HepG2 (cell line): ENCODE measurements around the gene BAHD1. TPM values are rescaled to one million over a fixed set of nuclear protein-coding genes. Genes with fewer than 3 reads are reported as not detected.
A peak's percentile ranks its signal among the peaks of the same experiment; 100 is the strongest.

ENCODE experiments used
- ATAC-seq: fragments of 200-7000 bp; cut with Tn5 transposase; 3 replicates; pipeline ENCODE4 v1.9.1; 2020; ENCODE audit warnings: mild to moderate bottlenecking, moderate library complexity
- BruUV-seq: library from RNA; stranded (reverse); fragments of 400-500 nt; replicated peaks from 2 replicates; lab custom pipeline; 2021; lab: Mats Ljungman, UMichigan
- CTCF ChIA-PET: fragments of 300-600 bp; formaldehyde crosslinking; extraction: SDS; loops from one replicate; lab custom pipeline; 2021; ENCODE audit warnings: low total read pairs, inconsistent platforms, low intra/inter-chr PET ratio; lab: Yijun Ruan, JAX
- POLR2A ChIA-PET: fragments of 350-600 bp; sonication (Branson Sonifier 250); formaldehyde crosslinking; loops from one replicate; lab custom pipeline; 2020; ENCODE audit warnings: antibody characterized with exemption, inconsistent platforms; lab: Yijun Ruan, JAX
- DNase-seq: peaks from one replicate; pipeline ENCODE4 v3.0.0-alpha.2; 2015; ENCODE audit warnings: low spot score
- FAIRE-seq: peaks from 3 replicates; lab custom pipeline; 2011; peaks lifted over from hg19 to GRCh38; lab: Jason Lieb, UNC
- H2AFZ ChIP-seq: one replicate; pipeline ENCODE4 v1.6.1; 2011; ENCODE audit warnings: low read length, inconsistent platforms
- H3K27ac ChIP-seq: fragments of 300-600 bp; 3 replicates; pipeline ENCODE4 v1.8.0; 2011; ENCODE audit warnings: mixed run types, mild to moderate bottlenecking, mixed read lengths, low read length, inconsistent platforms; ENCODE audit not compliant: insufficient read depth; ENCODE audit errors: extremely low read length
- H3K27me3 ChIP-seq, 2 experiments: fragments of 200-600 bp in 1 of 2; 2 replicates in 1 of 2; 3 replicates in 1 of 2; pipeline versions ENCODE4 v1.6.0 to v1.8.0; 2011; ENCODE audit warnings: low read length in 2 of 2, mild to moderate bottlenecking in 2 of 2, moderate library complexity in 2 of 2, inconsistent platforms in 1 of 2; ENCODE audit not compliant: insufficient read depth in 2 of 2, control insufficient read depth in 1 of 2
- H3K36me3 ChIP-seq, 2 experiments: fragments of 200-600 bp in 1 of 2; replicated peaks in 1 of 2; 2 replicates in 1 of 2; 3 replicates in 1 of 2; pipeline versions ENCODE4 v1.5.1 to v1.8.0; 2011; ENCODE audit warnings: low read length in 2 of 2, inconsistent platforms in 1 of 2; ENCODE audit not compliant: insufficient read depth in 2 of 2, control insufficient read depth in 1 of 2
- H3K4me1 ChIP-seq: 2 replicates; pipeline ENCODE4 v1.5.1; 2012; ENCODE audit warnings: low read length, inconsistent platforms; ENCODE audit not compliant: insufficient read depth
- H3K4me2 ChIP-seq: 2 replicates; pipeline ENCODE4 v1.6.0; 2011; ENCODE audit warnings: low read depth, low read length, inconsistent platforms
- H3K4me3 ChIP-seq, 3 experiments: fragments of 200-600 bp in 1 of 3; sonication (generic), shearing (Covaris generic) in 1 of 3; replicated peaks in 1 of 3; 2 replicates each; pipeline ENCODE4 v1.5.1; 2011 to 2016; ENCODE audit warnings: low read length in 3 of 3, inconsistent platforms in 2 of 3, low read depth in 2 of 3, mild to moderate bottlenecking in 2 of 3, control low read depth in 1 of 3, mixed read lengths in 1 of 3; ENCODE audit not compliant: insufficient read depth in 1 of 3
- H3K79me2 ChIP-seq: one replicate; pipeline ENCODE4 v1.6.1; 2011; ENCODE audit warnings: low read length, inconsistent platforms; ENCODE audit not compliant: insufficient read depth
- H3K9ac ChIP-seq: 2 replicates; pipeline ENCODE4 v1.6.0; 2011; ENCODE audit warnings: mild to moderate bottlenecking, low read depth, low read length, inconsistent platforms; ENCODE audit not compliant: insufficient read depth
- H3K9me3 ChIP-seq: 2 replicates; pipeline ENCODE4 v1.5.1; 2012; ENCODE audit warnings: mild to moderate bottlenecking, low read length
- H4K20me1 ChIP-seq: 2 replicates; pipeline ENCODE4 v1.6.0; 2011; ENCODE audit warnings: inconsistent platforms, mild to moderate bottlenecking, low read length, moderate library complexity; ENCODE audit not compliant: insufficient read depth
- BRCA1 ChIP-seq: sonication (generic); formaldehyde crosslinking; IDR thresholded peaks from 2 replicates; pipeline ENCODE4 v1.4.0; 2020; ENCODE audit warnings: missing genetic modification reagents
- ELF4 ChIP-seq: sonication (generic); formaldehyde crosslinking; IDR thresholded peaks from 2 replicates; pipeline ENCODE4 v1.5.0; 2020; ENCODE audit warnings: missing genetic modification reagents, mild to moderate bottlenecking, moderate library complexity, borderline replicate concordance
- GABPB1 ChIP-seq: IDR thresholded peaks from 2 replicates; pipeline ENCODE4 v1.6.1; 2016; ENCODE audit warnings: mild to moderate bottlenecking, missing genetic modification reagents, moderate library complexity, missing compliant biosample characterization
- TSC22D2 ChIP-seq: sonication (generic); formaldehyde crosslinking; IDR thresholded peaks from 2 replicates; pipeline ENCODE4 v1.5.1; 2020; ENCODE audit warnings: missing genetic modification reagents, mild to moderate bottlenecking, borderline replicate concordance
- WGBS: methylation state at CpG from one replicate; pipeline ENCODE4 v1.1.6; 2017; ENCODE audit warnings: low lambda C conversion rate; 5-methylcytosine and 5-hydroxymethylcytosine counted together
- in situ Hi-C: cut with HindIII; loops from 2 replicates; pipeline ENCODE4 v1.10.0; 2017; ENCODE audit warnings: low pct_unique_long_range_greater_than_20kb; ENCODE audit not compliant: extremely low pct_ligation_motif_present
- intact Hi-C: fragments of 100-400 bp; cut with micrococcal nuclease; formaldehyde crosslinking; loops from one replicate; pipeline ENCODE4 v1.10.0; 2022; ENCODE audit not compliant: unreplicated experiment
- polyA plus RNA-seq, 8 experiments: library from polyadenylated mRNA; depleted of rRNA in 3 of 8; stranded (reverse) in 7 of 8; unstranded in 1 of 8; fragments of >200 nt; fragmentation: Illumina TruSeq in 4 of 8; extraction: Trizol in 4 of 8; gene quantifications; 2 replicates each; pipeline versions ENCODE4 v1.2.1 to v1.2.3, GENCODE V29; 2011 to 2016; ENCODE audit warnings: low read depth in 4 of 8, missing spikeins in 1 of 8, mixed read lengths in 1 of 8; ENCODE audit not compliant: insufficient read depth in 1 of 8
- total RNA-seq, 5 experiments: library from RNA; depleted of rRNA; stranded (reverse); fragments of >200 nt; fragmentation: Illumina TruSeq; extraction: Trizol; gene quantifications; 2 replicates each; pipeline ENCODE4 v1.2.3, GENCODE V29; 2016; ENCODE audit warnings: low read depth in 1 of 5
- TF ChIP-seq, protein P1 (sequence below): sonication (generic); formaldehyde crosslinking; IDR thresholded peaks from 2 replicates; pipeline ENCODE4 v1.4.0; 2020; ENCODE audit warnings: missing genetic modification reagents

Gene BAHD1
- total and polyA plus RNA-seq, 2 of the 13 experiments (the other 11 are each of a cell fraction or from before 2014, with no cell fraction given) = 3.3 to 8.7 TPM

DNA sequence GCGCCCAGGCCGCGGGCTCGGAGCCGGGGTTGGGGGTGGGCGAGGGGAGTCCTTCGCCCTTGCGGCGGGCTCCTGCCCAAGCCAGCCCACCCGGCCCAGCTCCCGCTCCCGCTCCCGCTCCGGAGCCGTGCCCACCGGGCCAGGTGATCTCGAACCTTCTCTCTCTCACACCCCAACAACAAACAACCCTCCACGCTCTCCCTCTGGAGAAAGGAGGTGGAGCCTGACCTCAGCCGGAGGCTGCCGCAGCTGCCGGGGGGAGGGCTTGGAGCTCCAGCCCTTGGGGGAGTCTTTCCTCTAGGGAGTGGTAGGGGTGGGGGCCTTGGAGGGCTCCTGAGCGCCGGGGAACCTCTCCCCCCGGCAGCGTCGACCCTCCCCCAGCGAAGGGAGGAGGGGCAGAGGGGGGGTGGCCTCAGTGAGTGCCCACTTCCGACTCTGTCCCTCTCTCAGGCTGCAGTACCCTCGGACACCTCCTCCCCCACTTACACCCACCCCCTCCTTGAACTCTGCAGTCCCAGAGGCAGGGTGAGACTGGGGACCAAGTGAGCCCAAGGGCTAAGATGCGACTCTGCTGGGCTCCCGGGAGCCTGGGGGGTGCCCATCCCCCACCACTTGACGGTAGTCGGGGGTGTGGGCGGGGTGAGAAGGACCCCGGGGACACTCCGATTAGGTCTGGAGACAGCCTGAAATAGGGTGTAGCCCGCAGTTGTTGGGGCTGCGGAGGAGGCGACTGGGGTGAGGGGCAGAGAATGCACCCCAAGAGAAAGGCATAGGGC, 4.4 kb upstream of the BAHD1 start (continued):
- TF ChIP-seq ELF4 (CRISPR knock-in tag) (no peak), BRCA1 (CRISPR knock-in tag) (no peak), GABPB1 (CRISPR knock-in tag) (peak; percentile 26; the same call in 1 of the 2 replicates)
- TF ChIP-seq, protein P1, sequence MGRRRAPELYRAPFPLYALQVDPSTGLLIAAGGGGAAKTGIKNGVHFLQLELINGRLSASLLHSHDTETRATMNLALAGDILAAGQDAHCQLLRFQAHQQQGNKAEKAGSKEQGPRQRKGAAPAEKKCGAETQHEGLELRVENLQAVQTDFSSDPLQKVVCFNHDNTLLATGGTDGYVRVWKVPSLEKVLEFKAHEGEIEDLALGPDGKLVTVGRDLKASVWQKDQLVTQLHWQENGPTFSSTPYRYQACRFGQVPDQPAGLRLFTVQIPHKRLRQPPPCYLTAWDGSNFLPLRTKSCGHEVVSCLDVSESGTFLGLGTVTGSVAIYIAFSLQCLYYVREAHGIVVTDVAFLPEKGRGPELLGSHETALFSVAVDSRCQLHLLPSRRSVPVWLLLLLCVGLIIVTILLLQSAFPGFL (CRISPR knock-in tag) = no peak

DNA sequence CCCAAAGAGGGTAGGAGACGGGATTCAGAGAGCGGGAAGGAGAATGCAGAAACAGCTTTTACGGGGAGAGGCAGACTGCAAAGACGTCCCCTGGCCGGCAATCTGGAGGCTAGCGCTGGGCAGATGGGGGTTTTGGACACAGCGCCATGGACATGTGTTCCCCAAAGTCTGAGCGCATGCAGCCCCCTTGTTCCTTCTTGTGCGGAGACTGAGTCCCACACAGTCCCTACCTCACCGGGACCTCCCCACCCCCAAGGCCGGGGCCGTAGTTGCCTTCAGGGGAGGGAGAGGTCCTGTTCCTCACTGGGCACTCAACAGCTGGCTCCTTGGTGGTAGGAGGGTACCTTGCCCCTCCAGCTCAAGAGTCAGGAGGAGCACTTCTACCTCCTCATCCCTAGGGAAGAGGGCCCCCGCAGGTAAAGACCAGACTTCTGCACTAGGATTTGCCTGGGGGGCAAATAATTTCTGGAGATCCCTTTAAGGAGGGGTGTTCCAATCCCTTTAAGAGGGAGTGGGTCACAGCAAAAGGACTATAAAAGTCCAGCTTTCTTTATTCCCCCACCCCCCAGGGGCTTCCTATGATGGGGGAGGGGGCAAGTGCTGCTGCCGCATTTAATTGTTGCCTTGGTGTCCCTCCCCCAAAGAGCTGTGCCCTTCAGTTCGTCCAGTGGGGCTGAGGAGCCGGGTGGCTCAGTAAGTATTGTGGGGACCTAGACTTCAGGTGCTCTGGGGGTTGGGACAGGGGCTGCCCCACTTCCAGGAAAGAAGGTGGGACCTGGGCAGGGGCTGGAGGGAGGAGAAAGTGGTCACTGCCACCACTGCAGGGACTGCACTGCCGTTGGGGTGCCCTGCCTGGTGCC, 3.6 kb upstream of the BAHD1 start:
- FAIRE-seq (no peak), DNase-seq (no peak), ATAC-seq (no peak)
- POLR2A ChIA-PET = interaction anchor here (0.7 kb wide), 1 partner anchor 18 kb away, joined by 3 read pairs; no protein-coding TSS in a partner anchor
- intact Hi-C loops = no loop called here
- Histone ChIP-seq H3K27ac (no peak overlapping the region), H3K9me3 (no peaks in the 10 kb centered on the region), H3K4me3 (peak overlapping the region in 1 of 3 experiments; percentile 68; a peak in 1 of 6 replicates), H3K79me2 (no peaks in the 10 kb centered on the region), H3K9ac (0 out of 2 replicates have a peak overlapping the region, but pooled peaks have one; percentile 22), H3K4me2 (peak overlapping the region; percentile 70), H3K36me3 (no peaks in the 10 kb centered on the region), H3K27me3 (peaks cover 5 to 54% of the 10 kb centered on the region in 2 experiments; a peak in 4 of 5 replicates), H3K4me1 (peaks cover 57% of the 10 kb centered on the region), H2AFZ (no peak overlapping the region), H4K20me1 (no peaks in the 10 kb centered on the region)
- CTCF ChIA-PET = no interaction called here
- in situ Hi-C loops = no loop called here
- TF ChIP-seq TSC22D2 (CRISPR knock-in tag) = no peak
- WGBS = 23% methylated on average over 11 of the region's 17 CpGs
- BruUV-seq = no TSS peak
